Muscle layer of colon (tissue), 2 donors: ENCODE results near the gene PTPRJ.

ENCODE experiments used
- H3K27ac ChIP-seq: one replicate; pipeline ENCODE4 v1.7.0; 2013; ENCODE audit warnings: low read depth, mild to moderate bottlenecking, low read length, moderate library complexity
- H3K27me3 ChIP-seq, 2 donors: one replicate each; pipeline ENCODE4 v1.7.0; 2013; ENCODE audit warnings: low read length in 2 of 2, mild to moderate bottlenecking in 2 of 2; ENCODE audit not compliant: insufficient read depth in 2 of 2, control insufficient read depth in 1 of 2
- H3K36me3 ChIP-seq: one replicate; pipeline ENCODE4 v1.7.0; 2013; ENCODE audit warnings: mild to moderate bottlenecking, low read length; ENCODE audit not compliant: insufficient read depth
- H3K4me1 ChIP-seq: one replicate; pipeline ENCODE4 v1.7.0; 2013; ENCODE audit warnings: mild to moderate bottlenecking, low read length; ENCODE audit not compliant: insufficient read depth
- H3K4me3 ChIP-seq, 2 donors: one replicate each; pipeline ENCODE4 v1.7.0; 2013; ENCODE audit warnings: low read length in 2 of 2, low read depth in 1 of 2, mild to moderate bottlenecking in 1 of 2, moderate library complexity in 1 of 2
- H3K9ac ChIP-seq: one replicate; pipeline ENCODE4 v1.7.0; 2013; ENCODE audit warnings: low read length
- H3K9me3 ChIP-seq: one replicate; pipeline ENCODE4 v1.7.0; 2013; ENCODE audit warnings: mild to moderate bottlenecking, low read length
- donor health status: abdominal sarcoma.
- donor health status: Adenocarcinoma of cecum.

Gene PTPRJ

GRCh38 chr11:47976931-47977330 is 3.4 kb upstream of the PTPRJ start:
- peaks cover 4% of the 10 kb centered on the region for H3K4me1 ChIP-seq
- no peak overlapping the region for H3K9ac ChIP-seq
- H3K27ac ChIP-seq: no peak overlapping the region

GRCh38 chr11:47977623-47978022 is 2.7 kb upstream of the PTPRJ start:
- H3K9ac ChIP-seq: no peak overlapping the region
- H3K27me3 ChIP-seq: no peaks in the 10 kb centered on the region
- H3K36me3 ChIP-seq: no peaks in the 10 kb centered on the region
- no peak overlapping the region for H3K27ac ChIP-seq
- no peak overlapping the region for H3K4me3 ChIP-seq
- peaks cover 8% of the 10 kb centered on the region for H3K4me1 ChIP-seq
- no peaks in the 10 kb centered on the region for H3K9me3 ChIP-seq

More at GRCh38 chr11:47976931-47977330, 3.4 kb upstream of the PTPRJ start:
- Histone ChIP-seq H3K27me3 (no peaks in the 10 kb centered on the region), H3K9me3 (no peaks in the 10 kb centered on the region), H3K4me3 (no peak overlapping the region), H3K36me3 (no peaks in the 10 kb centered on the region)

GRCh38 chr11:47979378-47980087 is 826 bp upstream of the PTPRJ start:
- H3K36me3 ChIP-seq: no peaks in the 10 kb centered on the region
- H3K27me3 ChIP-seq: no peaks in the 10 kb centered on the region
- H3K9me3 ChIP-seq: no peaks in the 10 kb centered on the region
- H3K27ac ChIP-seq: no peak overlapping the region
- H3K4me1 ChIP-seq: peaks cover 8% of the 10 kb centered on the region
- H3K9ac ChIP-seq: no peak overlapping the region
- peak overlapping the region; percentile 35 to 42 for H3K4me3 ChIP-seq

- Histone ChIP-seq H3K27me3 (no peaks in the 10 kb centered on the region), H3K9ac (no peak overlapping the region)
These were observed 705 bp downstream of the PTPRJ start for GRCh38 chr11:47980907-47981621.

GRCh38 chr11:47981667-47982404 is 1.5 kb downstream of the PTPRJ start:
- no peak overlapping the region for H3K9ac ChIP-seq
- H3K27ac ChIP-seq: peak overlapping the region; percentile 45
- no peaks in the 10 kb centered on the region for H3K27me3 ChIP-seq
- peak overlapping the region; percentile 47 to 50 for H3K4me3 ChIP-seq
- no peaks in the 10 kb centered on the region for H3K36me3 ChIP-seq
- H3K9me3 ChIP-seq: no peaks in the 10 kb centered on the region
- H3K4me1 ChIP-seq: peaks cover 8% of the 10 kb centered on the region

More at GRCh38 chr11:47980907-47981621, 705 bp downstream of the PTPRJ start:
- Histone ChIP-seq H3K36me3 (no peaks in the 10 kb centered on the region), H3K9me3 (no peaks in the 10 kb centered on the region), H3K27ac (peak overlapping the region; percentile 45), H3K4me3 (peak overlapping the region; percentile 47 to 50), H3K4me1 (peaks cover 8% of the 10 kb centered on the region)

- Histone ChIP-seq H3K27me3 (no peaks in the 10 kb centered on the region), H3K36me3 (no peaks in the 10 kb centered on the region), H3K9me3 (no peaks in the 10 kb centered on the region), H3K4me1 (peaks cover 8% of the 10 kb centered on the region), H3K9ac (no peak overlapping the region), H3K4me3 (no peak overlapping the region), H3K27ac (no peak overlapping the region)
These were observed 2.3 kb downstream of the PTPRJ start for GRCh38 chr11:47982616-47983015.

GRCh38 chr11:47983464-47984397 is 3.4 kb downstream of the PTPRJ start:
- no peaks in the 10 kb centered on the region for H3K27me3 ChIP-seq
- H3K4me1 ChIP-seq: peaks cover 8% of the 10 kb centered on the region
- no peak overlapping the region for H3K9ac ChIP-seq
- no peaks in the 10 kb centered on the region for H3K9me3 ChIP-seq
- no peak overlapping the region for H3K4me3 ChIP-seq
- no peak overlapping the region for H3K27ac ChIP-seq
- no peaks in the 10 kb centered on the region for H3K36me3 ChIP-seq

- Histone ChIP-seq H3K9ac (no peak overlapping the region), H3K27me3 (no peaks in the 10 kb centered on the region), H3K4me3 (no peak overlapping the region), H3K4me1 (peaks cover 8% of the 10 kb centered on the region), H3K27ac (no peak overlapping the region), H3K9me3 (no peaks in the 10 kb centered on the region), H3K36me3 (no peaks in the 10 kb centered on the region)
These were observed 5.9 kb downstream of the PTPRJ start for GRCh38 chr11:47986219-47986618.

- Histone ChIP-seq H3K4me3 (no peak overlapping the region), H3K9ac (no peak overlapping the region), H3K27ac (no peak overlapping the region), H3K9me3 (no peaks in the 10 kb centered on the region), H3K36me3 (no peaks in the 10 kb centered on the region), H3K4me1 (peaks cover 5% of the 10 kb centered on the region), H3K27me3 (no peaks in the 10 kb centered on the region)
These were observed 6.4 kb downstream of the PTPRJ start for GRCh38 chr11:47986742-47987141.

- Histone ChIP-seq H3K4me1 (no peaks in the 10 kb centered on the region), H3K9me3 (no peaks in the 10 kb centered on the region), H3K4me3 (no peak overlapping the region), H3K36me3 (no peaks in the 10 kb centered on the region), H3K9ac (no peak overlapping the region), H3K27me3 (no peaks in the 10 kb centered on the region), H3K27ac (no peak overlapping the region)
These were observed 7.0 kb downstream of the PTPRJ start for GRCh38 chr11:47987310-47987709.
